ENCODE results near the gene TENT5C.

TENT5C gene

GRCh38 chr1:117615474-117615873 lies 9.6 kb downstream of the TENT5C start:
- no peak for TF ChIP-seq CTCF (IDR thresholded peaks at IDR 0.05; ENCODE audit: low read depth, low read length)
- H3K9me3 ChIP-seq = no peaks in the 10 kb centered on the region
- no peak for DNase-seq
- H3K4me1 ChIP-seq = no peaks in the 10 kb centered on the region
- H3K36me3 ChIP-seq = no peaks in the 10 kb centered on the region
- peaks cover 17% of the 10 kb centered on the region for H3K27me3 ChIP-seq
- no peak overlapping the region for H3K4me3 ChIP-seq (ENCODE audit: low read depth, low read length)

- Histone ChIP-seq H3K9me3 (no peaks in the 10 kb centered on the region), H3K4me1 (no peaks in the 10 kb centered on the region), H3K27me3 (peaks cover 19% of the 10 kb centered on the region), H3K36me3 (no peaks in the 10 kb centered on the region), H3K4me3 (ENCODE audit: low read depth, low read length) (no peak overlapping the region)
- no peak for TF ChIP-seq CTCF (IDR thresholded peaks at IDR 0.05; ENCODE audit: low read depth, low read length)
- no peak for DNase-seq
Observed at GRCh38 chr1:117616356-117616755, 10.5 kb downstream of the TENT5C start.

GRCh38 chr1:117616967-117617366 lies 11.1 kb downstream of the TENT5C start:
- H3K4me3 ChIP-seq (ENCODE audit: low read depth, low read length) = no peak overlapping the region
- no peak for DNase-seq
- no peak for TF ChIP-seq CTCF (IDR thresholded peaks at IDR 0.05; ENCODE audit: low read depth, low read length)
- H3K27me3 ChIP-seq = peaks cover 22% of the 10 kb centered on the region
- no peaks in the 10 kb centered on the region for H3K36me3 ChIP-seq
- H3K9me3 ChIP-seq = no peaks in the 10 kb centered on the region
- no peaks in the 10 kb centered on the region for H3K4me1 ChIP-seq

GRCh38 chr1:117618450-117619122 lies 12.7 kb downstream of the TENT5C start:
- no peak for TF ChIP-seq CTCF (IDR thresholded peaks at IDR 0.05; ENCODE audit: low read depth, low read length)
- no peaks in the 10 kb centered on the region for H3K36me3 ChIP-seq
- H3K4me1 ChIP-seq = no peaks in the 10 kb centered on the region
- no peak for DNase-seq
- H3K27me3 ChIP-seq = peaks cover 33% of the 10 kb centered on the region
- no peaks in the 10 kb centered on the region for H3K9me3 ChIP-seq
- H3K4me3 ChIP-seq (ENCODE audit: low read depth, low read length) = no peak overlapping the region

GRCh38 chr1:117620440-117620839 lies 14.6 kb downstream of the TENT5C start:
- no peaks in the 10 kb centered on the region for H3K9me3 ChIP-seq
- no peak for DNase-seq
- TF ChIP-seq CTCF (IDR thresholded peaks at IDR 0.05; ENCODE audit: low read depth, low read length) = no peak
- H3K27me3 ChIP-seq = peaks cover 35% of the 10 kb centered on the region
- no peaks in the 10 kb centered on the region for H3K4me1 ChIP-seq
- H3K36me3 ChIP-seq = no peaks in the 10 kb centered on the region
- no peak overlapping the region for H3K4me3 ChIP-seq (ENCODE audit: low read depth, low read length)

- TF ChIP-seq CTCF (IDR thresholded peaks at IDR 0.05; ENCODE audit: low read depth, low read length) = no peak
- Histone ChIP-seq H3K4me1 (no peaks in the 10 kb centered on the region), H3K9me3 (no peaks in the 10 kb centered on the region), H3K36me3 (no peaks in the 10 kb centered on the region), H3K4me3 (ENCODE audit: low read depth, low read length) (no peak overlapping the region), H3K27me3 (peaks cover 37% of the 10 kb centered on the region)
- no peak for DNase-seq
Observed at GRCh38 chr1:117621316-117621715, 15.5 kb downstream of the TENT5C start.

Measured in BE2C (cell line).